ENCODE measurements around the gene NID1. TPM values are rescaled to one million over a fixed set of nuclear protein-coding genes. Genes with fewer than 3 reads are reported as not detected.
"Not testable (repeated sequence)": the region's sequence is repeated elsewhere in the genome, so short reads cannot be mapped to it uniquely, and the experiment has no call there.

The NID1 gene
- total RNA-seq, 1 experiment from 2014 or later = 11.1 TPM

DNA sequence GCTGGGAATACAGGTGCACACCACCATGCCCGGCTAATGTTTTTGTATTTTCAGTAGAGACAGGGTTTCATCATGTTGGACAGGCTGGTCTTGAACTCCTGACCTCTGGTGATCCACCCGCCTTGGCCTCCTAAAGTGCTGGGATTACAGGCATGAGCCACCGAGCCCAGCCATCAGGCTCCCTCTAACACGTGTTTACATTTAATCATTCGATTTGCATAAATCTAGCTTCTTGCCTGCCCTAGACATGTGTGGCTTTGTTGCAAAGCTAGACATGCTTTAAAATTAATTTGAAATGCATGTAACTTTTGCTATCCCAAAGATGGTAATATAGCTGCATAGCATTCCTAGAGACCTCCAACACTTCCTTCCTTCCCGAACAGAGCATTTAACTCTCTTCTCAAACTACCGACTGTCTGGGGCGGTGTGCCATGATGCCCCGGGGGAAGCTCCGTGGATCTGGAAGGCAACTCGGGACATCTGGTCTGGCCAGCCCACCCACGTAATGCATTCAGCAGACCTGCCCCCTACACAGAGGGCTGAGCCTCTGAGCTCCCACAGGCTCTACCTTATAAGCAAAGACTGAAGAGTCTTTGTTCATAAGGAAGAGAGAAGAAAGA is 34.6 kb upstream of the NID1 start:
- TF ChIP-seq, protein P1, sequence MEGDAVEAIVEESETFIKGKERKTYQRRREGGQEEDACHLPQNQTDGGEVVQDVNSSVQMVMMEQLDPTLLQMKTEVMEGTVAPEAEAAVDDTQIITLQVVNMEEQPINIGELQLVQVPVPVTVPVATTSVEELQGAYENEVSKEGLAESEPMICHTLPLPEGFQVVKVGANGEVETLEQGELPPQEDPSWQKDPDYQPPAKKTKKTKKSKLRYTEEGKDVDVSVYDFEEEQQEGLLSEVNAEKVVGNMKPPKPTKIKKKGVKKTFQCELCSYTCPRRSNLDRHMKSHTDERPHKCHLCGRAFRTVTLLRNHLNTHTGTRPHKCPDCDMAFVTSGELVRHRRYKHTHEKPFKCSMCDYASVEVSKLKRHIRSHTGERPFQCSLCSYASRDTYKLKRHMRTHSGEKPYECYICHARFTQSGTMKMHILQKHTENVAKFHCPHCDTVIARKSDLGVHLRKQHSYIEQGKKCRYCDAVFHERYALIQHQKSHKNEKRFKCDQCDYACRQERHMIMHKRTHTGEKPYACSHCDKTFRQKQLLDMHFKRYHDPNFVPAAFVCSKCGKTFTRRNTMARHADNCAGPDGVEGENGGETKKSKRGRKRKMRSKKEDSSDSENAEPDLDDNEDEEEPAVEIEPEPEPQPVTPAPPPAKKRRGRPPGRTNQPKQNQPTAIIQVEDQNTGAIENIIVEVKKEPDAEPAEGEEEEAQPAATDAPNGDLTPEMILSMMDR (conservative IDR thresholded peaks at IDR 0.05; ENCODE audit: low read depth, low read length) = no peak
- no peak for TF ChIP-seq EZH2 (IDR thresholded peaks at IDR 0.05; ENCODE audit: low read length, unreplicated experiment)
- TF ChIP-seq EZH2phosphoT487 (IDR thresholded peaks at IDR 0.05; ENCODE audit: borderline replicate concordance, low read length) = no peak
- DNase-seq (no peak), ATAC-seq (no peak)
- H3K79me2 ChIP-seq (ENCODE audit: low read length) = no peaks in the 10 kb centered on the region
- no peaks in the 10 kb centered on the region for H3K27me3 ChIP-seq (ENCODE audit: low read length)
- H3K4me3 ChIP-seq (ENCODE audit: low read length) = no peak overlapping the region
- CTCF ChIA-PET = no interaction called here
- H3K9ac ChIP-seq (ENCODE audit: low read length) = no peak overlapping the region
- POLR2A ChIA-PET (ENCODE audit: unreplicated experiment) = no interaction called here
- H3K36me3 ChIP-seq (ENCODE audit: low read depth, low read length) = peaks cover 3% of the 10 kb centered on the region; the same call in 1 of the 2 replicates
- no peaks in the 10 kb centered on the region for H4K20me1 ChIP-seq (ENCODE audit: low read length)
- H2AFZ ChIP-seq (ENCODE audit: low read length) = no peak overlapping the region
- no peaks in the 10 kb centered on the region for H3K4me1 ChIP-seq (ENCODE audit: insufficient read depth, low read length)
- no peaks in the 10 kb centered on the region for H3K9me2 ChIP-seq (replicated peaks; ENCODE audit: low read length)
- no peak overlapping the region for H3K4me2 ChIP-seq (ENCODE audit: low read length)
- no peak overlapping the region for H3K27ac ChIP-seq (ENCODE audit: low read length)
- H3K9me3 ChIP-seq (ENCODE audit: low read length) = peaks cover 14% of the 10 kb centered on the region
- intact Hi-C loops (cut with micrococcal nuclease) = no loop called here
- BruUV-seq (replicated peaks) = no TSS peak
- peaks cover 22% of the 10 kb centered on the region for H3F3A ChIP-seq (ENCODE audit: low read length, unreplicated experiment)

DNA sequence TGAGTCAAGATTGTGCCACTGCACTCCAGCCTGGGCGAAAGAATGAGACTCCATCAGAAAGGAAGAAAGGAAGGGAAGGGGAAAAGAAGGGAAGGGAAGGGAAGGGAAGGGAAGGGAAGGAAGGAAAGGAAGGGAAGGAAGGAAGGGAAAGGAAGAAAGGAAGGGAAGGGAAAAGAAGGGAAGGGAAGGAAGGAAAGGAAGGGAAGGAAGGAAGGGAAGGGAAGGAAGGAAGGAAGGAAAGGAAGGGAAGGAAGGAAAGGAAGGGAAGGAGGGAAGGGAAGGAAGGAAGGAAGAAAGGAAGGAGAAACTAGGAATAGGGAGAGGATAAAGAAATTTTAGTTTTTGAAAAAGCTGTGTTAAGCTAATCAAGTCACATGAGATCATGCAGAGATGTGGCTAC is 33.4 kb upstream of the NID1 start:
- Histone ChIP-seq H3K36me3 (ENCODE audit: low read depth, low read length) (peaks cover 3% of the 10 kb centered on the region; the same call in 1 of the 2 replicates), H3K9me3 (ENCODE audit: low read length) (peaks cover 14% of the 10 kb centered on the region), H3F3A (ENCODE audit: low read length, unreplicated experiment) (peaks cover 22% of the 10 kb centered on the region), H3K4me3 (ENCODE audit: low read length) (no peak overlapping the region), H3K27me3 (ENCODE audit: low read length) (no peaks in the 10 kb centered on the region), H4K20me1 (ENCODE audit: low read length) (no peaks in the 10 kb centered on the region), H3K4me2 (ENCODE audit: low read length) (no peak overlapping the region), H3K27ac (ENCODE audit: low read length) (no peak overlapping the region), H3K9ac (ENCODE audit: low read length) (no peak overlapping the region), H2AFZ (ENCODE audit: low read length) (no peak overlapping the region), H3K79me2 (ENCODE audit: low read length) (no peaks in the 10 kb centered on the region), H3K4me1 (ENCODE audit: insufficient read depth, low read length) (no peaks in the 10 kb centered on the region), H3K9me2 (replicated peaks; ENCODE audit: low read length) (no peaks in the 10 kb centered on the region)
- TF ChIP-seq, protein P1 (conservative IDR thresholded peaks at IDR 0.05; ENCODE audit: low read depth, low read length) = no peak
- TF ChIP-seq EZH2phosphoT487 (IDR thresholded peaks at IDR 0.05; ENCODE audit: borderline replicate concordance, low read length) (no peak), EZH2 (IDR thresholded peaks at IDR 0.05; ENCODE audit: low read length, unreplicated experiment) (no peak)
- intact Hi-C loops (cut with micrococcal nuclease) = no loop called here
- ATAC-seq (no peak), DNase-seq (no peak)
- ChIA-PET CTCF (no interaction called here), POLR2A (ENCODE audit: unreplicated experiment) (no interaction called here)
- BruUV-seq (replicated peaks) = no TSS peak

DNA sequence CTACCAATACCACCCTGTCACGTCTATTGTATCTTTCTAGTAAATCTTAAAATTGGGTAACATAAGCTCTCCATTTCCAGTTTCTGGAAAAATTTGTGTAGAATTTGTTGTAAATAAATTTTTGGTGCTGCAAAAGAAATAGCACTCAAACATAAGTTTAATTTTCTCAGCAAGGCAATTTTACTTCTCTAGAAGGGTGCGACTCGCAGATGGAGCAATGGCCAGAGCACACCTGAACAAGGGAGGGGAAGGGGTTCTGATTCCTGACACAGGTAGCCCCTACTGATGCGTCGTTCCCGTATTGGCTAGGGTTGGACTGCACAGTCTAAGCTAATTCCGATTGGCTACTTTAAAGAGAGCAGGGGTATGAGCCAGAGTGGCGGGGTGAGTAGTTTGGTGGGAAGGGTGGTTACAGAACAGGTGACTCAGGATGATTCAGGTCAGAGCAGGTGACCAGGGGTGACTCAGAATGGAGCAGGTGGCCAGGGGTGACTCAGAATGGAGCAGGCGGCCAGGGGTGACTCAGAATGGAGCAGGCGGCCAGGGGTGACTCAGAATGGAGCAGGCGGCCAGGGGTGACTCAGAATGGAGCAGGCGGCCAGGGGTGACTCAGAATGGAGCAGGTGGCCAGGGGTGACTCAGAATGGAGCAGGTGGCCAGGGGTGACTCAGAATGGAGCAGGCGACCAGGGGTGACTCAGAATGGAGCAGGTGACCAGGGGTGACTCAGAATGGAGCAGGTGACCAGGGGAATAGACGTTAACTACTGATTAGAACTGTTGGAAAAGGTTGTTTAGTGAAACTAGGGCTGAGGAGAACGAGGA is 32.0 kb upstream of the NID1 start:
- POLR2A ChIA-PET (ENCODE audit: unreplicated experiment); ATAC-seq: not testable (repeated sequence)
- peak overlapping the region; percentile 1; the same call in 1 of the 2 replicates for H3K4me3 ChIP-seq (ENCODE audit: low read length)

More for the DNA sequence above, 32.0 kb upstream of the NID1 start:
- H3K9me2 ChIP-seq (replicated peaks; ENCODE audit: low read length); intact Hi-C loops (cut with micrococcal nuclease); H3K4me2 ChIP-seq (ENCODE audit: low read length); H3K4me1 ChIP-seq (ENCODE audit: insufficient read depth, low read length); H3K9ac ChIP-seq (ENCODE audit: low read length); CTCF ChIA-PET; H3K27me3 ChIP-seq (ENCODE audit: low read length); H3K79me2 ChIP-seq (ENCODE audit: low read length); H2AFZ ChIP-seq (ENCODE audit: low read length); H4K20me1 ChIP-seq (ENCODE audit: low read length); H3K36me3 ChIP-seq (ENCODE audit: low read depth, low read length); BruUV-seq (replicated peaks): not testable (repeated sequence)
- peak; percentile 38 for DNase-seq
- Histone ChIP-seq H3K9me3 (ENCODE audit: low read length) (peaks cover 14% of the 10 kb centered on the region), H3K27ac (ENCODE audit: low read length) (peak overlapping the region; percentile 37), H3F3A (ENCODE audit: low read length, unreplicated experiment) (peaks cover 22% of the 10 kb centered on the region)
